GM12878 (cell line): ENCODE measurements around the gene CASP8. TPM values are rescaled to one million over a fixed set of nuclear protein-coding genes. Genes with fewer than 3 reads are reported as not detected.

Source experiments
- polyA plus RNA-seq, 11 experiments: library from polyadenylated mRNA; depleted of rRNA in 4 of 11; unstranded in 6 of 11; stranded (reverse) in 5 of 11; fragments of >200 nt; fragmentation: Nextera tagmentation in 4 of 11; fragmentation: Illumina TruSeq in 1 of 11; extraction: Ambion mirVana in 4 of 11; extraction: Trizol in 1 of 11; gene quantifications; 1 replicate in 1 of 11; 2 replicates in 10 of 11; pipeline versions ENCODE4 v1.2.1 to v1.2.3, GENCODE V29; 2011 to 2016; ENCODE audit warnings: inconsistent platforms in 2 of 11, missing spikeins in 2 of 11, low read depth in 1 of 11
- small RNA-seq: library from RNA; depleted of rRNA; stranded (forward); fragments of <200 nt; gene quantifications from one replicate; pipeline ENCODE3, GENCODE V24; 2014
- total RNA-seq, 4 experiments: library from RNA; depleted of rRNA in 3 of 4; stranded (reverse); fragments of >200 nt in 3 of 4; fragmentation: Illumina TruSeq in 1 of 4; extraction: Trizol in 1 of 4; gene quantifications; 2 replicates each; pipeline versions ENCODE4 v1.2.1 to v1.2.3, GENCODE V29; 2013 to 2021

Gene CASP8
- total and polyA plus RNA-seq, 10 of the 15 experiments (the other 5 are each of a cell fraction or from before 2014, with no cell fraction given): 18.6 to 54.1 (median 39.9) TPM

Small RNA genes within 50 kb of the gene (small RNA-seq; reads per million reads assigned to genes)
- gene MTND4LP13: not detected

Other genes starting within 250 kb of the CASP8 start
- gene HYCC2, start 188.9 kb upstream of the CASP8 start, total RNA-seq (2014; rRNA removed): 6.0 and 7.3 TPM in 2 replicates
- 9.5 and 11.1 TPM in 2 replicates for gene HYCC2, start 188.9 kb upstream of the CASP8 start, total RNA-seq (2014; rRNA removed; fragmentation: Illumina TruSeq; extraction: Trizol)
- gene HYCC2, start 188.9 kb upstream of the CASP8 start, total RNA-seq (2021): 15.2 and 17.4 TPM in 2 replicates
- 9.2 and 14.4 TPM in 2 replicates for gene HYCC2, start 188.9 kb upstream of the CASP8 start, polyA plus RNA-seq (2011; rRNA removed)
- 6.7 and 8.5 TPM in 2 replicates for gene HYCC2, start 188.9 kb upstream of the CASP8 start, polyA plus RNA-seq (2014; fragmentation: Illumina TruSeq; extraction: Trizol)
- gene HYCC2, start 188.9 kb upstream of the CASP8 start, polyA plus RNA-seq (2014; fragmentation: Nextera tagmentation; extraction: Ambion mirVana): 1 to 10 TPM; 3.4 to 6.8 TPM
- 4.6 and 4.9 TPM in 2 replicates for gene HYCC2, start 188.9 kb upstream of the CASP8 start, polyA plus RNA-seq (2014; rRNA removed)
- gene HYCC2, start 188.9 kb upstream of the CASP8 start, polyA plus RNA-seq (2016; fragmentation: Nextera tagmentation; extraction: Ambion mirVana): 10 to 100 TPM; 11.6 to 12.9 TPM
- gene NDUFB3, start 188.5 kb upstream of the CASP8 start, total RNA-seq (2014; rRNA removed): 115 and 153 TPM in 2 replicates
- 188 and 189 TPM in 2 replicates for gene NDUFB3, start 188.5 kb upstream of the CASP8 start, total RNA-seq (2014; rRNA removed; fragmentation: Illumina TruSeq; extraction: Trizol)
- gene NDUFB3, start 188.5 kb upstream of the CASP8 start, total RNA-seq (2021): 129 and 146 TPM in 2 replicates
- gene NDUFB3, start 188.5 kb upstream of the CASP8 start, polyA plus RNA-seq (2011; rRNA removed): 157 and 257 TPM in 2 replicates
- gene NDUFB3, start 188.5 kb upstream of the CASP8 start, polyA plus RNA-seq (2014; fragmentation: Illumina TruSeq; extraction: Trizol): 152 and 190 TPM in 2 replicates
- 1,000 to 10,000 TPM; 1,005 to 1,059 TPM for gene NDUFB3, start 188.5 kb upstream of the CASP8 start, polyA plus RNA-seq (2014; fragmentation: Nextera tagmentation; extraction: Ambion mirVana)
- gene NDUFB3, start 188.5 kb upstream of the CASP8 start, polyA plus RNA-seq (2014; rRNA removed): 180 and 186 TPM in 2 replicates
- gene NDUFB3, start 188.5 kb upstream of the CASP8 start, polyA plus RNA-seq (2016; fragmentation: Nextera tagmentation; extraction: Ambion mirVana): 100 to 1,000 TPM; 665 to 671 TPM
- gene CFLAR, start 144.4 kb upstream of the CASP8 start, total RNA-seq (2014; rRNA removed): 81.4 and 106 TPM in 2 replicates
- 109 and 110 TPM in 2 replicates for gene CFLAR, start 144.4 kb upstream of the CASP8 start, total RNA-seq (2014; rRNA removed; fragmentation: Illumina TruSeq; extraction: Trizol)
- 97.7 and 99.5 TPM in 2 replicates for gene CFLAR, start 144.4 kb upstream of the CASP8 start, total RNA-seq (2021)
- gene CFLAR, start 144.4 kb upstream of the CASP8 start, polyA plus RNA-seq (2011; rRNA removed): 181 and 241 TPM in 2 replicates
- gene CFLAR, start 144.4 kb upstream of the CASP8 start, polyA plus RNA-seq (2014; fragmentation: Illumina TruSeq; extraction: Trizol): 103 and 125 TPM in 2 replicates
- 100 to 1,000 TPM; 103 to 105 TPM for gene CFLAR, start 144.4 kb upstream of the CASP8 start, polyA plus RNA-seq (2014; fragmentation: Nextera tagmentation; extraction: Ambion mirVana)
- gene CFLAR, start 144.4 kb upstream of the CASP8 start, polyA plus RNA-seq (2014; rRNA removed): 70.5 and 80.6 TPM in 2 replicates
- gene CFLAR, start 144.4 kb upstream of the CASP8 start, polyA plus RNA-seq (2016; fragmentation: Nextera tagmentation; extraction: Ambion mirVana): 10 to 100 TPM; 87.2 to 89.4 TPM
- 12.8 and 13.1 TPM in 2 replicates for gene CASP10, start 77.4 kb upstream of the CASP8 start, total RNA-seq (2014; rRNA removed)
- gene CASP10, start 77.4 kb upstream of the CASP8 start, total RNA-seq (2014; rRNA removed; fragmentation: Illumina TruSeq; extraction: Trizol): 12.8 and 13.3 TPM in 2 replicates
- 11.2 and 12.4 TPM in 2 replicates for gene CASP10, start 77.4 kb upstream of the CASP8 start, total RNA-seq (2021)
- gene CASP10, start 77.4 kb upstream of the CASP8 start, polyA plus RNA-seq (2011; rRNA removed): 14.1 and 17.9 TPM in 2 replicates
- 11.5 and 14.8 TPM in 2 replicates for gene CASP10, start 77.4 kb upstream of the CASP8 start, polyA plus RNA-seq (2014; fragmentation: Illumina TruSeq; extraction: Trizol)
- gene CASP10, start 77.4 kb upstream of the CASP8 start, polyA plus RNA-seq (2014; fragmentation: Nextera tagmentation; extraction: Ambion mirVana): 1 to 10 TPM; 7.5 to 9.5 TPM
- 9.8 and 10.1 TPM in 2 replicates for gene CASP10, start 77.4 kb upstream of the CASP8 start, polyA plus RNA-seq (2014; rRNA removed)
- gene CASP10, start 77.4 kb upstream of the CASP8 start, polyA plus RNA-seq (2016; fragmentation: Nextera tagmentation; extraction: Ambion mirVana): 1 to 10 TPM; 7.2 to 9.1 TPM
- 0.28 and 0.38 TPM in 2 replicates for gene FLACC1, start 96.8 kb downstream of the CASP8 start, total RNA-seq (2014; rRNA removed)
- 0.36 and 0.37 TPM in 2 replicates for gene FLACC1, start 96.8 kb downstream of the CASP8 start, total RNA-seq (2014; rRNA removed; fragmentation: Illumina TruSeq; extraction: Trizol)
- 0.29 and 0.54 TPM in 2 replicates for gene FLACC1, start 96.8 kb downstream of the CASP8 start, total RNA-seq (2021)
- 0.08 and 0.13 TPM in 2 replicates for gene FLACC1, start 96.8 kb downstream of the CASP8 start, polyA plus RNA-seq (2011; rRNA removed)
- 0.32 and 0.47 TPM in 2 replicates for gene FLACC1, start 96.8 kb downstream of the CASP8 start, polyA plus RNA-seq (2014; fragmentation: Illumina TruSeq; extraction: Trizol)
- under 1 TPM; 0.14 to 0.16 TPM for gene FLACC1, start 96.8 kb downstream of the CASP8 start, polyA plus RNA-seq (2014; fragmentation: Nextera tagmentation; extraction: Ambion mirVana)
- 0.27 and 0.32 TPM in 2 replicates for gene FLACC1, start 96.8 kb downstream of the CASP8 start, polyA plus RNA-seq (2014; rRNA removed)
- gene FLACC1, start 96.8 kb downstream of the CASP8 start, polyA plus RNA-seq (2016; fragmentation: Nextera tagmentation; extraction: Ambion mirVana): not detected
- 11.9 and 13.6 TPM in 2 replicates for gene TRAK2, start 190.9 kb downstream of the CASP8 start, total RNA-seq (2014; rRNA removed)
- gene TRAK2, start 190.9 kb downstream of the CASP8 start, total RNA-seq (2014; rRNA removed; fragmentation: Illumina TruSeq; extraction: Trizol): 15.2 and 16.4 TPM in 2 replicates
- 20.0 and 20.6 TPM in 2 replicates for gene TRAK2, start 190.9 kb downstream of the CASP8 start, total RNA-seq (2021)
- gene TRAK2, start 190.9 kb downstream of the CASP8 start, polyA plus RNA-seq (2011; rRNA removed): 10.3 and 12.7 TPM in 2 replicates
- 16.4 and 19.9 TPM in 2 replicates for gene TRAK2, start 190.9 kb downstream of the CASP8 start, polyA plus RNA-seq (2014; fragmentation: Illumina TruSeq; extraction: Trizol)
- gene TRAK2, start 190.9 kb downstream of the CASP8 start, polyA plus RNA-seq (2014; fragmentation: Nextera tagmentation; extraction: Ambion mirVana): 1 to 10 TPM; 5.2 to 5.5 TPM
- gene TRAK2, start 190.9 kb downstream of the CASP8 start, polyA plus RNA-seq (2014; rRNA removed): 8.4 and 9.9 TPM in 2 replicates
- gene TRAK2, start 190.9 kb downstream of the CASP8 start, polyA plus RNA-seq (2016; fragmentation: Nextera tagmentation; extraction: Ambion mirVana): 10 to 100 TPM; 11.8 to 14.1 TPM
- gene STRADB, start 191.2 kb downstream of the CASP8 start, total RNA-seq (2014; rRNA removed): 29.7 and 36.7 TPM in 2 replicates
- 39.8 and 42.2 TPM in 2 replicates for gene STRADB, start 191.2 kb downstream of the CASP8 start, total RNA-seq (2014; rRNA removed; fragmentation: Illumina TruSeq; extraction: Trizol)
- 33.0 and 34.7 TPM in 2 replicates for gene STRADB, start 191.2 kb downstream of the CASP8 start, total RNA-seq (2021)
- 7.6 and 11.1 TPM in 2 replicates for gene STRADB, start 191.2 kb downstream of the CASP8 start, polyA plus RNA-seq (2011; rRNA removed)
- gene STRADB, start 191.2 kb downstream of the CASP8 start, polyA plus RNA-seq (2014; fragmentation: Illumina TruSeq; extraction: Trizol): 39.0 and 46.6 TPM in 2 replicates
- gene STRADB, start 191.2 kb downstream of the CASP8 start, polyA plus RNA-seq (2014; fragmentation: Nextera tagmentation; extraction: Ambion mirVana): 10 to 100 TPM; 12.1 to 15.4 TPM
- gene STRADB, start 191.2 kb downstream of the CASP8 start, polyA plus RNA-seq (2014; rRNA removed): 23.1 and 28.8 TPM in 2 replicates
- gene STRADB, start 191.2 kb downstream of the CASP8 start, polyA plus RNA-seq (2016; fragmentation: Nextera tagmentation; extraction: Ambion mirVana): 10 to 100 TPM; 54.5 to 58.3 TPM